ENCODE results near the gene SPACA4.

The SPACA4 gene

GRCh38 chr19:48634424-48635262 lies 28.1 kb downstream of the SPACA4 start:
- DNase-seq (ENCODE audit: low spot score) = peak; percentile 93

GRCh38 chr19:48635263-48635965 lies 28.9 kb downstream of the SPACA4 start:
- DNase-seq (ENCODE audit: low spot score) = peak; percentile 64

- DNase-seq (ENCODE audit: low spot score) = no peak
Measured at GRCh38 chr19:48635966-48636858, 29.7 kb downstream of the SPACA4 start.

- DNase-seq (ENCODE audit: low spot score) = no peak
Measured at GRCh38 chr19:48636859-48637448, 30.4 kb downstream of the SPACA4 start, which contains the start of gene DBP. TSS of gene DBP (minus strand) at chr19:48637379. CDS start at chr19:48636994, 385 bp downstream.

GRCh38 chr19:48637449-48637947 lies 31.0 kb downstream of the SPACA4 start:
- DNase-seq (ENCODE audit: low spot score) = peak; percentile 97

GRCh38 chr19:48637948-48638830 lies 31.6 kb downstream of the SPACA4 start:
- peak; percentile 84 for DNase-seq (ENCODE audit: low spot score)

GRCh38 chr19:48638831-48639381 lies 32.4 kb downstream of the SPACA4 start:
- no peak for DNase-seq (ENCODE audit: low spot score)

- no peak for DNase-seq (ENCODE audit: low spot score)
Measured at GRCh38 chr19:48639483-48640375, 33.2 kb downstream of the SPACA4 start.

- no peak for DNase-seq (ENCODE audit: low spot score)
Measured at GRCh38 chr19:48641850-48642249, 35.3 kb downstream of the SPACA4 start.

- no peak for DNase-seq (ENCODE audit: low spot score)
Measured at GRCh38 chr19:48642862-48643261, 36.3 kb downstream of the SPACA4 start.

- no peak for DNase-seq (ENCODE audit: low spot score)
Measured at GRCh38 chr19:48644355-48644754, 37.8 kb downstream of the SPACA4 start.

GRCh38 chr19:48644839-48645619 lies 38.5 kb downstream of the SPACA4 start:
- peak; percentile 66 for DNase-seq (ENCODE audit: low spot score)

- no peak for DNase-seq (ENCODE audit: low spot score)
Measured at GRCh38 chr19:48645620-48646000, 39.1 kb downstream of the SPACA4 start.

GRCh38 chr19:48646001-48646721 lies 39.6 kb downstream of the SPACA4 start, which contains the start of gene CA11:
TSS of gene CA11 (minus strand) at chr19:48646187. CDS start at chr19:48645632, 555 bp downstream.
- peak; percentile 82 for DNase-seq (ENCODE audit: low spot score)

GRCh38 chr19:48646722-48647216 lies 40.2 kb downstream of the SPACA4 start:
- DNase-seq (ENCODE audit: low spot score) = no peak

GRCh38 chr19:48648134-48648533 lies 41.6 kb downstream of the SPACA4 start:
- DNase-seq (ENCODE audit: low spot score) = no peak

GRCh38 chr19:48650974-48651682 lies 44.6 kb downstream of the SPACA4 start:
- DNase-seq (ENCODE audit: low spot score) = no peak
